Rectal smooth muscle tissue (tissue), 1 donor: Measurements from ENCODE around the gene ATXN7L2.

ENCODE experiments used
- H3K27ac ChIP-seq: one replicate; pipeline ENCODE4 v1.7.0; 2013; ENCODE audit warnings: low read depth, low read length, inconsistent platforms
- H3K27me3 ChIP-seq: one replicate; pipeline ENCODE4 v1.7.0; 2013; ENCODE audit warnings: low read length; ENCODE audit not compliant: control insufficient read depth, insufficient read depth
- H3K36me3 ChIP-seq: one replicate; pipeline ENCODE4 v1.7.0; 2013; ENCODE audit warnings: low read length; ENCODE audit not compliant: control insufficient read depth, insufficient read depth
- H3K4me1 ChIP-seq: one replicate; pipeline ENCODE4 v1.7.0; 2013; ENCODE audit warnings: low read length; ENCODE audit not compliant: control insufficient read depth, insufficient read depth
- H3K4me3 ChIP-seq: one replicate; pipeline ENCODE4 v1.7.0; 2013; ENCODE audit warnings: low read length
- H3K9ac ChIP-seq: one replicate; pipeline ENCODE4 v1.7.0; 2013; ENCODE audit warnings: low read length

Gene ATXN7L2

GRCh38 chr1:109481646-109482045 lies 2.1 kb upstream of the ATXN7L2 start:
- no peaks in the 10 kb centered on the region for H3K36me3 ChIP-seq
- H3K4me1 ChIP-seq: peaks cover 9% of the 10 kb centered on the region
- H3K27ac ChIP-seq: no peak overlapping the region
- H3K27me3 ChIP-seq: no peaks in the 10 kb centered on the region
- H3K4me3 ChIP-seq: no peak overlapping the region
- no peak overlapping the region for H3K9ac ChIP-seq

GRCh38 chr1:109482242-109482641 lies 1.5 kb upstream of the ATXN7L2 start:
- peaks cover 9% of the 10 kb centered on the region for H3K4me1 ChIP-seq
- H3K36me3 ChIP-seq: no peaks in the 10 kb centered on the region
- no peaks in the 10 kb centered on the region for H3K27me3 ChIP-seq
- no peak overlapping the region for H3K9ac ChIP-seq
- no peak overlapping the region for H3K4me3 ChIP-seq
- no peak overlapping the region for H3K27ac ChIP-seq

DNA sequence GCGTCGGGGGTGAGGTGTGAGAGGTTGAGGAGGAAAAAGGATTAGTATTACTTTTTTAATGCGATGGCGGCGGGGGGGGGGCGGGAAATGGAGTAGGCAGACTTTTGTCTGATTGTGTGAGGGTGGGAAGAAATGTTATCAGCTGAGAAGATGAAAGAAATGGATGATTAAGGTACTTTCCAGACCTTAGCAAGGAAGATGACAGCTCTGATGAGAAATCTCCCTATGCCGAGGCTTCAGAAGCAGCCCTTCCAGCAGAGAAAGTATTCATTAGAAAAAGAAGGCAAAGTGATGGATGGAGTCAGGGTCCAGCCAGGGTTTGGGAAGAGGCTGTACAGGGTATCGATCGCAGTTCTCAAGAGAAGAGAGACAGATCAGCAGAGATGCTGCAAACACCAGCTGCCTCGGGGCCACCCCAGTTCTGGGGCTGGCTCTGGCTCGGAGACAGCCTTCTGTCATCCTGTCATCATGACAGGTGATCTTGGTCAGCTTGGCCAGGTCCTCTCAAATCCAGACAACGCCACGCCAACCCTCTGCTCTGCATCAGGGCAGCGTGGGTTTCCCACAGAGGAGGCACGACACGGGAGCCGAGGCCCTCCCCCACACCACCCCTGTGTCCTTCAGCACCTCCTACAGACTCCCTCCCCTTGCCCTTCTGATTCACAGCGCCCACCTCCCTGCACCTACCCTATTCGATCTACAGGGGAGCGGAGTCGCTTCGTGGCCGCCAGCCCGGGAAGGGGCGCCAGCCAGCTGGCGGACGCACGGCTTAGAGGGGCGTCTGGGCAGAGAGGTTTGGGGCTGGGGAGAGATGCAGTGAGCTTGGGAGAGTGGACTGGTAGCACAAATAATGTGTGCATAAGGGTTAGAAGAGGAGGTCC lies 674 bp upstream of the ATXN7L2 start:
- Histone ChIP-seq H3K4me1 (peaks cover 9% of the 10 kb centered on the region), H3K27ac (peak overlapping the region; percentile 50), H3K36me3 (no peaks in the 10 kb centered on the region), H3K4me3 (peak overlapping the region; percentile 77), H3K27me3 (no peaks in the 10 kb centered on the region), H3K9ac (peak overlapping the region; percentile 25)

- Histone ChIP-seq H3K27ac (no peak overlapping the region), H3K4me1 (peaks cover 9% of the 10 kb centered on the region), H3K4me3 (peak overlapping the region; percentile 93), H3K9ac (peak overlapping the region; percentile 3), H3K36me3 (no peaks in the 10 kb centered on the region), H3K27me3 (no peaks in the 10 kb centered on the region)
Observed at GRCh38 chr1:109484519-109484975, 842 bp downstream of the ATXN7L2 start.

DNA sequence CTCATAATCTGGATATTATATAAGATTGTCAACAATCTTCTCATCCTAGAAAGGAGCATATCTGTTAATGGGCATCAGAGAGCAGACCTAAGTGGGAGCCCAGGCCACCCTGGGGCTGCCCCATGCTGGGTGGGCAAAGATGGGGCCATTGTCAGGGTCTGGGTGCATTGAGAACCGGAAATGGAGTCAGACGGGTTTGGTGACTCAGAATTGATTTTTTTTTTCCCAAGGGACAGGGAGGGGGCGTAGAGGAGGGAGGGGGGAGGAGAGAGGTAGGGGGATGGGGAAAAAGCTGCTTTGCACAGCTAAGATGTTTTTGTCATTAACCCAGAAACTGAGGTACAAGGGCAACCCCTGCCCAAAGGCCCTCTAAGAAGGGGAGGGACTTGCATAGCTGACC lies 1.3 kb downstream of the ATXN7L2 start:
- Histone ChIP-seq H3K36me3 (no peaks in the 10 kb centered on the region), H3K9ac (no peak overlapping the region), H3K4me1 (peaks cover 9% of the 10 kb centered on the region), H3K4me3 (peak overlapping the region; percentile 93), H3K27ac (no peak overlapping the region), H3K27me3 (no peaks in the 10 kb centered on the region)

GRCh38 chr1:109487261-109487660 lies 3.6 kb downstream of the ATXN7L2 start:
- Histone ChIP-seq H3K4me1 (peaks cover 9% of the 10 kb centered on the region), H3K27me3 (no peaks in the 10 kb centered on the region), H3K27ac (no peak overlapping the region), H3K9ac (no peak overlapping the region), H3K4me3 (no peak overlapping the region), H3K36me3 (no peaks in the 10 kb centered on the region)

- H3K9ac ChIP-seq: no peak overlapping the region
- peaks cover 6% of the 10 kb centered on the region for H3K4me1 ChIP-seq
- H3K4me3 ChIP-seq: no peak overlapping the region
- H3K27me3 ChIP-seq: no peaks in the 10 kb centered on the region
- H3K27ac ChIP-seq: no peak overlapping the region
- H3K36me3 ChIP-seq: no peaks in the 10 kb centered on the region
Observed at GRCh38 chr1:109488201-109488600, 4.5 kb downstream of the ATXN7L2 start.

DNA sequence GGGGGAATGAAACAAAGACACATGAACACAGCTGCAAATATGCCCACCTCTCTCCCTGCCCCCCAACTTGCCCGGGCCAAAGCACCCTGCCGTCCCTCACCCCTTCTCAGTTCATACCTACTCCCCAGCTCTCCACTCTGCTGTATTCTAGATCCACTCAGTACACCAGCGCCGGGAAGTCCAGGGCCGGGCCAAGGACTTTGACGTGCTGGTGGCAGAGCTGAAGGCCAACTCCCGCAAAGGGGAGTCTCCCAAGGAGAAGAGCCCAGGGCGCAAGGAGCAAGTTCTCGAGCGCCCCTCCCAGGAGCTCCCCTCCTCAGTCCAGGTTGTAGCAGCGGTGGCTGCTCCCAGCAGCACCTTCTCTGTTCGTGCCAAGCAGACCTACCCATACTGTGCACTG lies 5.0 kb downstream of the ATXN7L2 start:
- Histone ChIP-seq H3K36me3 (no peaks in the 10 kb centered on the region), H3K27ac (no peak overlapping the region), H3K27me3 (no peaks in the 10 kb centered on the region)

DNA sequence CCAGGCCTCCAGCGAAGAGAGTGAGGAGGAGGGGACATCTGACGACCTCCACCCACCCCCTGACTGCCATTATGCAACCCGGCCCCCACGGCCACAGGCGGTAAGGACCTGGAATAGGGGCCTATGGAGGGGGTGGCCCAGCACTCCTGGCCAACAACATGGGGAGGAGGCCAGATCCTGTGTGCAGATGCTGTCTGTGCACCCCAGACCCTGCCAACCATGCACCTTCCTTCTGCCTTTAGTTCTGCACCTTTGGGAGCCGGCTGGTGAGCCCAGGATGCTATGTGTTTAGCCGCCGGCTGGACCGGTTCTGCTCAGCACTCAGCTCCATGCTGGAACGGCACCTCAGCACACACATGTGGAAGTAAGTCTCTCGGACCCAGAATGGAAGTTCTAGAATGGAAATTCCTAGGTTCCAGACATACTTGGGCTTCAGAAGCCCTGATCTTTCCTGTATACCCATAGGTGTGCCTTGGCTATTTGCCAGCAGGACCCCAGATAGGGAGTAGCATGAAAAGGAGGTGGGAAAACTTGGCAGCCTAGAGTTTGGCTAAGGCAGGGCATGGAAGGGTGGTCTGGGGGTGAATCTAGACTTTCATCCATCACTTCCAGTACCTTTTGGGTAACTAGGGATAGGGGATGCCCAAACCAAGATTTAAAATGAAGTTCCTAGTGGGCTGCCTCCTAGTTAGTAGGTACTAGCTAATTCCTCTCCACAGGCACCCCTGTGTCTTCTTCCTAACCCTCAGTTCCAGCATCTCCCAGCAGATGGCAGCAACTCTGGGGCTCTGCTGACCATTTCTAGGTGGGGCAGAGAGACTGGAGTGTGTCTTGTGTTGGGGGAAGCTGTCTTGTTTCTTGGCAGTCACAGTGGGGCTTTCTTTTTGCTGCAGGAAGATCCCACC lies 6.6 kb downstream of the ATXN7L2 start:
- Histone ChIP-seq H3K4me1 (peaks cover 6% of the 10 kb centered on the region), H3K9ac (no peak overlapping the region), H3K27me3 (no peaks in the 10 kb centered on the region), H3K36me3 (no peaks in the 10 kb centered on the region), H3K27ac (no peak overlapping the region), H3K4me3 (no peak overlapping the region)

More for the DNA sequence above, 5.0 kb downstream of the ATXN7L2 start:
- Histone ChIP-seq H3K9ac (no peak overlapping the region), H3K4me3 (no peak overlapping the region), H3K4me1 (peaks cover 9% of the 10 kb centered on the region)

DNA sequence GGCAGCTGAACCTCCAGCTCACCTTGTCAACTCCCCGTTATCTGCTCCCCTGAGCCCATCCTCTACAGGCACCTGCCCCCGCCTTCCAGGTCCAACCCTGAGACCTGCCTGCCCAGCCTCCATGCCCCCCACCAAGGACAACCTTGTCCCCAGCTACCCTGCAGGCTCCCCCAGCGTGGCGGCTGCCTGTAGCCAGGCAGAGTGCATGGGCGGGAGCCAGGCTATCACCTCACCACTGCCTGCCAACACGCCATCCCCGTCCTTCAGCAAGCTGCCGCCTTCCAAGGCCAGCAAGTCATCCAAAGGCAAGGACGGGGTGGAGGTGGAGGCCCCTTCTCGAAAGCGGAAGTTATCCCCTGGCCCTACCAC lies 7.2 kb downstream of the ATXN7L2 start:
- no peak overlapping the region for H3K27ac ChIP-seq
- no peaks in the 10 kb centered on the region for H3K27me3 ChIP-seq
- H3K36me3 ChIP-seq: peaks cover 2% of the 10 kb centered on the region
- peaks cover 6% of the 10 kb centered on the region for H3K4me1 ChIP-seq
- no peak overlapping the region for H3K9ac ChIP-seq
- H3K4me3 ChIP-seq: no peak overlapping the region

DNA sequence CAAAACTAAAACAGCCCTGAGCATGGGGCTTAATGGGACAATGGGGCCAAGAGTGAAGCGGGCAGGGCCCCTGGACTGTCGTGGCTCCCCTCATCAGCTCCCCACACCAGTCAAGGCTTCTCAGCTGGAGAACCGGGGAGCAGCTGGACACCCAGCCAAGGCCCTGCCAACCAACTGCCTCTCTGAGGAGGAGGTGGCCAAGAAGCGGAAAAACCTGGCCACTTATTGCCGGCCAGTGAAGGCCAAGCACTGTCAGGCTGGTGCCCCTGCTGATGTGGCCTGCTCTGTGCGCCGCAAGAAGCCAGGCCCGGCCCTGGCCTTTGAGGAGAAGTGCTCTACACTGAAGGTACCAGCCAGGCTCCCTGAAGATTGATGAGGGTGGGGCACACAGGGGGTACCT lies 7.7 kb downstream of the ATXN7L2 start:
- no peak overlapping the region for H3K27ac ChIP-seq
- H3K36me3 ChIP-seq: peaks cover 4% of the 10 kb centered on the region
- H3K27me3 ChIP-seq: no peaks in the 10 kb centered on the region
- peaks cover 6% of the 10 kb centered on the region for H3K4me1 ChIP-seq
- no peak overlapping the region for H3K4me3 ChIP-seq
- H3K9ac ChIP-seq: no peak overlapping the region

DNA sequence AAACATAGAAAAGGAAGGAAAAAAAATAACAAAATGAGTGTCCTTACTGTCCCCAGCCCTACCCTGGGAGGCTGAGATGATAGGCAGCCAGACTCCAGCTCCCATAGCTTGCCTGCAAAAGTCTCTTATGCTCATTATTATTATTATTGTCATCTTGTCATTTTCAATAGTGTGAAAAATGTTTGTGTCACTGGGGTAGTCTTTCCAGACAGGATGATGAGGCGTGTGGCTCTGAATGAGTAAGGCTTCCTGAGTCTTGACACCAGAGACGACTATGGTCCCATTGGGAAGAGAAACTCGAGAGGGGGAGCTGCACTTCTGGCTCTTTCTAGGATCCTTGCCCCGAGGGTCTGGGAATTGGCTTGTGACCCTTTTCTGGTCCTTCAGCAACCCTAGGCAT lies 9.1 kb downstream of the ATXN7L2 start:
- H3K4me1 ChIP-seq: peaks cover 6% of the 10 kb centered on the region
- H3K36me3 ChIP-seq: peaks cover 10% of the 10 kb centered on the region
- no peak overlapping the region for H3K27ac ChIP-seq

More for the DNA sequence above, 9.1 kb downstream of the ATXN7L2 start:
- no peak overlapping the region for H3K9ac ChIP-seq
- no peak overlapping the region for H3K4me3 ChIP-seq
- H3K27me3 ChIP-seq: no peaks in the 10 kb centered on the region
